Activated naive CD4-positive, alpha-beta T cell treated with anti-CD3 and anti-CD28 coated beads, Interleukin-2, amount 50 U/mL, for 72 hours (primary cell): Measurements from ENCODE around the gene VASH2. TPM values are rescaled to one million over a fixed set of nuclear protein-coding genes. Genes with fewer than 3 reads are reported as not detected.
"Not testable (repeated sequence)": the region's sequence is repeated elsewhere in the genome, so short reads cannot be mapped to it uniquely, and the experiment has no call there.

ENCODE experiments used
- ATAC-seq, 2 donors: fragments of 150-1000 bp; cut with Tn5 transposase; 2 replicates each; pipeline ENCODE4 v1.10.0; 2021; ENCODE audit warnings: mild to moderate bottlenecking in 2 of 2, moderate library complexity in 2 of 2
- DNase-seq, 2 donors: peaks; one replicate each; pipeline ENCODE4 v3.0.0; 2021 to 2022; ENCODE audit warnings: low spot score in 2 of 2
- H3K27ac Mint-ChIP-seq, 2 donors: one replicate each; pipeline ENCODE4 v1.8.0; 2022; ENCODE audit warnings: mild to moderate bottlenecking in 2 of 2, mixed read lengths in 2 of 2
- H3K36me3 Mint-ChIP-seq, 2 donors: one replicate each; pipeline ENCODE4 v1.8.0; 2022; ENCODE audit warnings: mixed read lengths in 2 of 2
- H3K9me3 Mint-ChIP-seq, 2 donors: one replicate each; pipeline ENCODE4 v1.8.0; 2022; ENCODE audit warnings: mixed read lengths in 2 of 2
- total RNA-seq, 2 donors: library from RNA; stranded (reverse); gene quantifications; one replicate each; pipeline ENCODE4 v1.2.3, GENCODE V29; 2022

Gene VASH2
- total RNA-seq, 2 donors from 2014 or later = 0.20 to 0.39 TPM

DNA sequence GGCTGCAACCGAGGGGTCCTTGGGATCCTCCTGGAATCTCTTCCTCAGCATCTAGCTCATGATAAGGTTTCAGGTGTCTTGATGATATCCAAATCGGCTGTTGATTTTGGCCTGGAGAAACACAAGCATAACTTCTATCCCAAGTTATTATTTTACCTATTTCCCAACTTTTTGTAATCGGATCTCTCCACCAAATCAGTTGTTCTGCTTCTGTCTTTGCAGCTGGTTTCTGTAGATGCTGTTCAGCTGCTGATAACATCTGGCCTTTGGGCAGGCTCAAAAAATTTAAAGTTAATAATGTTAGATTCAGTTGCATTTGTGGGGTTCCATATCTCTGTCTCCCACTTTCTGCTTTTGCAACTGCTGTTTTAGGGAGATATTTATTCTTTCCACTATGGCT, 76.7 kb downstream of the VASH2 start:
- not testable (repeated sequence) for H3K36me3 Mint-ChIP-seq, H3K9me3 Mint-ChIP-seq, DNase-seq, ATAC-seq, H3K27ac Mint-ChIP-seq

- H3K36me3 Mint-ChIP-seq = no peaks in the 10 kb centered on the region
- no peaks in the 10 kb centered on the region for H3K9me3 Mint-ChIP-seq
- H3K27ac Mint-ChIP-seq = no peak overlapping the region
- DNase-seq (no peak), ATAC-seq (no peak)
These were observed 82.3 kb downstream of the VASH2 start for GRCh38 chr1:213032651-213033050.

DNA sequence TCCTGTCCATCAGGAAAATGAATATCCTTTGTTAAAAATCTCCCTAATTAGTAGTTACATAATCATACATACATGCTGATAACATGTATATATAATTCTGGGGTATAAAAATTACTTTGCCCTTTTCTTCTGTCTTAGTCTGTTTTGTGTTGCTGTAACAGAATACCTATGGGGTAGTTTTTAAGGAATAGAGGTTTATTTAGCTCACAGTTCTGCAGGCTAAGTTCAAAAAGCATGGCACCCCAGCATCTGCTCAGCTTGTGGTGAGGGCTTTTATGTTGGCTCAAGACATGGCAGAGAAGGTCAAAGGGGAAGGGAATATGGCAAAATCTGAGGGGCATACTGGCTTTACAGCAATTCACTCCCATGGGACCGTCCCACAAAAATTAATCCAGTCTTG, 84.4 kb downstream of the VASH2 start:
- ATAC-seq (no peak), DNase-seq (no peak)
- H3K36me3 Mint-ChIP-seq = no peaks in the 10 kb centered on the region
- H3K9me3 Mint-ChIP-seq = no peaks in the 10 kb centered on the region
- no peak overlapping the region for H3K27ac Mint-ChIP-seq

DNA sequence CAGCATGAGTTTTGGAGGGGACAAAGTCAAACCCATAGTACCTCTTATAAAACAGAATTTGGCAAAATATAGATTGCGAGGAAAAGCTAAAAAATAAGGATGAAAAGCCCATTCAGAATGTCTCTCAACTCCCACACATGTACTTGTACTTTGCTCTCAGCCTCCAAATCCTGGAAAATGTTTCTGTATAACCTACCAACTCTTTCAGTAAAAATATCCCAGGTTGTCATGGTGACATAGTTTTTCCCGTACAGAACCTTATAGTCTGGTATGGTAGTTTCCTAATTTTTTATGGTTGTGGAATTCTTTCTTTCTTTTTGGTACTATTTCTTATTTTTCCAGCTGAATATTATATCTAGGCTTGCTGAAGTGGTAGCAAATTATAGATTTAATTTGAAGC, 85.2 kb downstream of the VASH2 start:
- DNase-seq (no peak), ATAC-seq (no peak)
- Mint-ChIP-seq H3K36me3 (no peaks in the 10 kb centered on the region), H3K27ac (no peak overlapping the region), H3K9me3 (no peaks in the 10 kb centered on the region)

Other genes with a start within 250 kb of the VASH2 start
- gene NSL1, start 158.8 kb upstream of the VASH2 start, total RNA-seq = 10 to 100 TPM; 27.8 to 33.8 TPM
- 10 to 100 TPM; 12.2 to 12.9 TPM for gene TATDN3, start 158.6 kb upstream of the VASH2 start, total RNA-seq
- not detected for gene SPATA45, start 102.9 kb upstream of the VASH2 start, total RNA-seq
- gene FLVCR1, start 92.3 kb upstream of the VASH2 start, total RNA-seq = 10 to 100 TPM in 1 of 2 donors, 1 to 10 TPM in 1; 9.1 to 11.4 TPM
- gene ANGEL2, start 65.3 kb downstream of the VASH2 start, total RNA-seq = 10 to 100 TPM; 47.7 to 53.9 TPM
- 10 to 100 TPM in 1 of 2 donors, 1 to 10 TPM in 1; 8.7 to 13.0 TPM for gene RPS6KC1, start 100.7 kb downstream of the VASH2 start, total RNA-seq